SK-N-SH (cell line): ENCODE results near the gene RPS3A.

ENCODE experiments used
- CTCF ChIP-seq: fragments of 200-600 bp; sonication (generic); IDR thresholded peaks from 2 replicates; pipeline ENCODE4 v1.6.1; 2017; ENCODE audit warnings: antibody characterized with exemption, mild to moderate bottlenecking, moderate library complexity
- FOSL2 ChIP-seq: IDR thresholded peaks from 2 replicates; pipeline ENCODE4 v1.4.0; 2012; ENCODE audit warnings: low read depth, mild to moderate bottlenecking, moderate library complexity, borderline replicate concordance
- MXI1 ChIP-seq: IDR thresholded peaks from 2 replicates; pipeline ENCODE4 v1.6.1; 2012; ENCODE audit warnings: mild to moderate bottlenecking, low read depth, low read length, improper control_type of control experiment
- NRF1 ChIP-seq: IDR thresholded peaks from 2 replicates; pipeline ENCODE4 v1.6.1; 2012; ENCODE audit warnings: low read depth, mild to moderate bottlenecking, low read length
- PBX3 ChIP-seq: IDR thresholded peaks from 2 replicates; pipeline ENCODE4; 2012
- RAD21 ChIP-seq: IDR thresholded peaks from 2 replicates; pipeline ENCODE4 v1.6.1; 2012; ENCODE audit warnings: mild to moderate bottlenecking, low read length
- REST ChIP-seq: IDR thresholded peaks from 2 replicates; pipeline ENCODE4 v1.6.1; 2012; ENCODE audit warnings: mild to moderate bottlenecking, low read depth, low read length, moderate library complexity
- RFX5 ChIP-seq: IDR thresholded peaks from 2 replicates; pipeline ENCODE4 v1.6.1; 2012; ENCODE audit warnings: mild to moderate bottlenecking, improper control_type of control experiment, low read length
- TAF1 ChIP-seq: IDR thresholded peaks from 2 replicates; pipeline ENCODE4 v1.6.1; 2012; ENCODE audit warnings: low read depth, mild to moderate bottlenecking, low read length, moderate library complexity, borderline replicate concordance
- TCF12 ChIP-seq: IDR thresholded peaks from 2 replicates; pipeline ENCODE4 v1.4.0; 2012
- TEAD4 ChIP-seq: IDR thresholded peaks from 2 replicates; pipeline ENCODE4 v1.4.0; 2012; ENCODE audit warnings: mild to moderate bottlenecking, borderline replicate concordance; ENCODE audit not compliant: insufficient read depth
- USF2 ChIP-seq: fragments of 150-350 bp; IDR thresholded peaks from 2 replicates; pipeline ENCODE4 v1.6.1; 2017; ENCODE audit warnings: antibody characterized with exemption, low read length, low read depth, borderline replicate concordance
- YY1 ChIP-seq: IDR thresholded peaks from 2 replicates; pipeline ENCODE4 v1.4.0; 2012; ENCODE audit warnings: low read depth, mild to moderate bottlenecking
- ZBTB33 ChIP-seq: IDR thresholded peaks from 2 replicates; pipeline ENCODE4 v1.4.0; 2012; ENCODE audit warnings: low read depth, borderline replicate concordance

- TF ChIP-seq PBX3, result no peak
- no peak for TF ChIP-seq REST
- no peak for TF ChIP-seq CTCF
- no peak for TF ChIP-seq TAF1
- no peak for TF ChIP-seq TCF12
- no peak for TF ChIP-seq YY1
- no peak for TF ChIP-seq RFX5
- no peak for TF ChIP-seq TEAD4
- TF ChIP-seq RAD21, result no peak
- no peak for TF ChIP-seq FOSL2
- no peak for TF ChIP-seq USF2
- TF ChIP-seq MXI1, result no peak
- no peak for TF ChIP-seq NRF1
- TF ChIP-seq ZBTB33, result no peak
Observed at GRCh38 chr4:151114986-151115385, 15.6 kb downstream of the RPS3A start.
